HEK293T (cell line): Measurements from ENCODE around the gene ZNF710.

Source experiments
- CTCF ChIA-PET: fragments of 350-600 bp; formaldehyde crosslinking; extraction: SDS; loops from one replicate; lab custom pipeline; 2021; ENCODE audit warnings: antibody characterized with exemption, inconsistent platforms; lab: Yijun Ruan, JAX
- POLR2A ChIA-PET: fragments of 350-600 bp; formaldehyde crosslinking; extraction: SDS; loops from one replicate; lab custom pipeline; 2020; ENCODE audit warnings: antibody characterized with exemption, inconsistent platforms; lab: Yijun Ruan, JAX
- DNase-seq: peaks from one replicate; pipeline ENCODE4 v3.0.0; 2012; ENCODE audit warnings: mixed read lengths; ENCODE audit errors: extremely low spot score
- ARNT ChIP-seq: fragments of 450-650 bp; IDR thresholded peaks from 2 replicates; pipeline ENCODE4 v1.6.1; 2017; ENCODE audit warnings: mild to moderate bottlenecking
- BHLHE40 ChIP-seq: fragments of 450-650 bp; IDR thresholded peaks from 2 replicates; pipeline ENCODE4 v1.6.1; 2016; ENCODE audit warnings: mild to moderate bottlenecking, moderate library complexity, borderline replicate concordance
- CTBP1 ChIP-seq: fragments of 450-650 bp; IDR thresholded peaks from 2 replicates; pipeline ENCODE4 v1.6.1; 2016; ENCODE audit warnings: borderline replicate concordance
- ELF4 ChIP-seq: fragments of 450-650 bp; IDR thresholded peaks from 2 replicates; pipeline ENCODE4 v1.6.1; 2017; ENCODE audit warnings: antibody characterized with exemption
- FOXA1 ChIP-seq: fragments of 450-650 bp; IDR thresholded peaks from 2 replicates; pipeline ENCODE4 v1.6.1; 2016; ENCODE audit warnings: mild to moderate bottlenecking
- FOXK2 ChIP-seq: fragments of 450-650 bp; IDR thresholded peaks from 2 replicates; pipeline ENCODE4 v1.6.1; 2016; ENCODE audit warnings: mild to moderate bottlenecking
- FOXM1 ChIP-seq: fragments of 450-650 bp; IDR thresholded peaks from 2 replicates; pipeline ENCODE4 v1.6.1; 2017; ENCODE audit warnings: mild to moderate bottlenecking, borderline replicate concordance
- HDGF ChIP-seq: fragments of 450-650 bp; IDR thresholded peaks from 2 replicates; pipeline ENCODE4 v1.6.1; 2017; ENCODE audit warnings: antibody characterized with exemption, borderline replicate concordance
- L3MBTL2 ChIP-seq: fragments of 450-650 bp; conservative IDR thresholded peaks from 2 replicates; pipeline ENCODE4 v1.6.1; 2016; ENCODE audit warnings: mild to moderate bottlenecking
- LEF1 ChIP-seq: fragments of 450-650 bp; IDR thresholded peaks from 2 replicates; pipeline ENCODE4 v1.6.1; 2017; ENCODE audit warnings: mild to moderate bottlenecking, borderline replicate concordance
- NFRKB ChIP-seq: fragments of 450-650 bp; IDR thresholded peaks from 2 replicates; pipeline ENCODE4 v1.6.1; 2016; ENCODE audit warnings: mild to moderate bottlenecking, moderate library complexity
- SP1 ChIP-seq: fragments of 450-650 bp; IDR thresholded peaks from 2 replicates; pipeline ENCODE4 v1.6.1; 2017
- SUZ12 ChIP-seq: fragments of 450-650 bp; IDR thresholded peaks from 2 replicates; pipeline ENCODE4 v1.6.1; 2016; ENCODE audit warnings: mild to moderate bottlenecking
- TARDBP ChIP-seq: fragments of 450-650 bp; IDR thresholded peaks from 2 replicates; pipeline ENCODE4 v1.6.1; 2016
- ZNF384 ChIP-seq: fragments of 450-650 bp; IDR thresholded peaks from 2 replicates; pipeline ENCODE4 v1.6.1; 2016
- TF ChIP-seq, protein P1 (sequence below): fragments of 450-650 bp; IDR thresholded peaks from 2 replicates; pipeline ENCODE4 v1.6.1; 2016

Gene ZNF710

DNA sequence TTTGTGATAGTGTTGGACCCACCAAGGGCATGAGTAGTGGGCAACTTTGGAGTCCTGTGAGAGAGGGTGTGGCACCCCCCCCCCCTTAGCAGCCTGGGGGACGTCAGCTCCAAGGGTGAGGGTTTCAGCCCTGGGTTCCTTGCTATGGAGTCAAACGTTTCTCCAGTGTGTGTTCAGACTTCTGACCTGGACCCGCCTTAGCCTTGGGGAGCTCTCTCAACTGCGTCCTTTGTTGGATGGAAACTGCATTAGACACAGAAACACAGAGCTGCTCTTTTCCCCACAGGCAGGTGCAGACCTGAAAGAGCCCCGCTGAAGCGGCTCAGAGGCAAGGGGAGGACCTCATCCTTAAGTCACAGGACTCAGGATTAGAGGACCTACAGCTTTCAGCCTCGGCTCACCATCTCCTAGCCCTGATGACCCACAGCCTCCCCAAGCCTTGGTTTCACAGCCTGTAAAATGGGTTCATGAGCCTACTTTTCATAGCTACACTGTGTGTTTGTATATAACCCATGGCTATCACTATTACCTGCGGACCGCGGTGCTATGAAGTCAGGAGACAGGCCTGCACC is 19.9 kb downstream of the ZNF710 start:
- no peak for DNase-seq
- CTCF ChIA-PET, result interaction anchor here (0.6 kb wide), 2 partner anchors 9 to 122 kb away, joined by 3 to 4 read pairs; no protein-coding TSS in a partner anchor
- POLR2A ChIA-PET, result no interaction called here
- no peak for TF ChIP-seq FOXK2
- no peak for TF ChIP-seq ZNF384
- no peak for TF ChIP-seq L3MBTL2
- no peak for TF ChIP-seq TARDBP
- no peak for TF ChIP-seq NFRKB
- TF ChIP-seq, protein P1, sequence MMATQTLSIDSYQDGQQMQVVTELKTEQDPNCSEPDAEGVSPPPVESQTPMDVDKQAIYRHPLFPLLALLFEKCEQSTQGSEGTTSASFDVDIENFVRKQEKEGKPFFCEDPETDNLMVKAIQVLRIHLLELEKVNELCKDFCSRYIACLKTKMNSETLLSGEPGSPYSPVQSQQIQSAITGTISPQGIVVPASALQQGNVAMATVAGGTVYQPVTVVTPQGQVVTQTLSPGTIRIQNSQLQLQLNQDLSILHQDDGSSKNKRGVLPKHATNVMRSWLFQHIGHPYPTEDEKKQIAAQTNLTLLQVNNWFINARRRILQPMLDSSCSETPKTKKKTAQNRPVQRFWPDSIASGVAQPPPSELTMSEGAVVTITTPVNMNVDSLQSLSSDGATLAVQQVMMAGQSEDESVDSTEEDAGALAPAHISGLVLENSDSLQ, result no peak
- TF ChIP-seq FOXM1, result no peak
- no peak for TF ChIP-seq SUZ12
- TF ChIP-seq ARNT, result no peak
- TF ChIP-seq SP1, result no peak
- TF ChIP-seq BHLHE40, result no peak
- no peak for TF ChIP-seq CTBP1
- TF ChIP-seq LEF1, result no peak
- no peak for TF ChIP-seq FOXA1

- DNase-seq, result no peak
- TF ChIP-seq FOXM1, result no peak
- no peak for TF ChIP-seq FOXA1
- no peak for TF ChIP-seq ZNF384
- TF ChIP-seq, protein P1, result no peak
- TF ChIP-seq ARNT, result no peak
- no peak for TF ChIP-seq NFRKB
- TF ChIP-seq HDGF, result no peak
- TF ChIP-seq SP1, result no peak
- no peak for TF ChIP-seq FOXK2
- ChIA-PET POLR2A (interaction anchor here (1.1 kb wide), 2 partner anchors 12 to 129 kb away, joined by 3 read pairs; partner anchors contain the start of gene AP3S2), CTCF (no interaction called here)
Measured at GRCh38 chr15:90022345-90022744, 21.2 kb downstream of the ZNF710 start.

DNA sequence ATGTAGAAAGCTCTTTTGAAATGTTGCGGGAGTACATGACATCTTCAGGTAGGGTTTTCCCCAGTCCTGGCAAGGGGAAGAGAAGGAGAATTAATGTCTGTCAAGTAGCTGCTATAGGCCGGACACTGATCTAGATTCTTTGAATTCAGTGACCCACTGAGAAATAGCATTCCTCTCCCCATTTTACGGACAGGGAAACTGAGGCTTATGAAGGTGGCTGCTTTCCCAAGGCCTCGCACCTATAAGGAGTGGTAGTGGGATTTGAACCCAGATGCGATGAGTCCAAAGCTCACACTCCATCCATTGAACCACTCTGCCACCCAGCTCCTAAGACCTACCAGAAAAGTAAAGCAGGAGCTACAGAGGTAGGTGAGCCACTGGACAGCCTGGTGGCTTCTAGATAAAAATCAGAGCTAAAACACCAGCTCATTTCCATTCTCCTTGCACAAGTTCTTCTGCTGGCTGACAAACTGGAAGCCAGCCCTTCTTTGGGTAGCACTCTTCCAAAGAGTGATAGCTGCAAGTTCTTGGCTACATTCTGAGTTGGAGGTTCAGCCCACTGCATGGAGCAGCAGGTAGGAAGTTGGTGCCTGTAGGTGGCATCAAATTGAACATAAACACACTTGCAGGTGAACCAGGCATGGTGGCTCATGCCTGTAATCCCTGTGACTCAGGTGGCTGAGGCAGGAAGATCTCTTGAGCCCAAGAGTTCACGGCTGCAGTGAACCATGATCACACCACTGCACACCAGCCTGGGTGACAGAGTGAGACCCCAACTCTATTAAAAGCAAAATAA is 22.0 kb downstream of the ZNF710 start:
- CTCF ChIA-PET, result interaction anchor here (0.6 kb wide), 1 partner anchor 47 kb away, joined by 4 read pairs; no protein-coding TSS in a partner anchor
- TF ChIP-seq TARDBP, result no peak
- no peak for TF ChIP-seq BHLHE40
- TF ChIP-seq NFRKB, result no peak
- TF ChIP-seq FOXM1, result no peak
- no peak for TF ChIP-seq ELF4
- no peak for TF ChIP-seq FOXK2
- no peak for TF ChIP-seq FOXA1
- no peak for TF ChIP-seq L3MBTL2
- no peak for TF ChIP-seq ZNF384
- no peak for TF ChIP-seq CTBP1
- TF ChIP-seq LEF1, result no peak
- TF ChIP-seq HDGF, result no peak
- DNase-seq, result no peak
- POLR2A ChIA-PET, result interaction anchor here (1.1 kb wide), 3 partner anchors 12 to 129 kb away, joined by 3 to 4 read pairs (median 3); partner anchors contain the start of genes AP3S2 and ZNF710

DNA sequence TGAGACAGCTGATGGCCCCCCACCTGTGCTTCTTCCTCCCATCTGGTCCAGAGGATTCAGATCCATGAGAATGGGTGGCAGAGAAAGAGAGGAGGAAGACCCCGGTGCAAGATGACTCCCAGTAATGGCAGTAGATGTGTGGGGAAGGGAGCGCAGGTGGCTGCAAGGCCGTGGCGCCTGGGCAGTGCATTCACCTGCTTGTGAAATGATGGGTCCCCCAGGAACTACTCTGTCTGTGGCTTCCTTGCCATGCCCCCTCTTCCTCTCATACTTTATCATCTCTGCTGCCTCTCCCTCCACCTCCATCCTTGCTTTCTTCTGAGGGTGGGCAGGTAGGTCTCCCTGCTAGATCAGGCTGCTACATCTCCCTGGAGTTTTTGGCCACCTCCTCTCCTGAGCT is 23.3 kb downstream of the ZNF710 start:
- TF ChIP-seq ZNF384 (no peak), SUZ12 (no peak), BHLHE40 (no peak), NFRKB (no peak)
- ChIA-PET CTCF (interaction anchor here (0.5 kb wide), 1 partner anchor 47 kb away, joined by 4 read pairs; no protein-coding TSS in a partner anchor), POLR2A (no interaction called here)
- DNase-seq, result no peak

GRCh38 chr15:90025489-90026033 is 24.4 kb downstream of the ZNF710 start:
- TF ChIP-seq CTBP1 (no peak), SP1 (no peak), L3MBTL2 (no peak), HDGF (no peak), FOXA1 (no peak), BHLHE40 (no peak), NFRKB (no peak), TARDBP (no peak), ARNT (no peak), ELF4 (no peak), FOXM1 (no peak)
- TF ChIP-seq, protein P1, result no peak
- ChIA-PET CTCF (no interaction called here), POLR2A (interaction anchor here (1.4 kb wide), 1 partner anchor 112 kb away, joined by 3 read pairs; no protein-coding TSS in a partner anchor)
- no peak for DNase-seq

GRCh38 chr15:90028376-90028944 is 27.3 kb downstream of the ZNF710 start:
- ChIA-PET POLR2A (no interaction called here), CTCF (interaction anchor here (0.6 kb wide), 1 partner anchor 279 kb away, joined by 6 read pairs; no protein-coding TSS in a partner anchor)
- DNase-seq, result no peak
- TF ChIP-seq CTBP1 (no peak), FOXA1 (no peak), ZNF384 (no peak), SUZ12 (no peak), FOXK2 (no peak), LEF1 (no peak), L3MBTL2 (no peak), ARNT (no peak), ELF4 (no peak), FOXM1 (no peak), BHLHE40 (no peak), SP1 (no peak)
- TF ChIP-seq, protein P1, result no peak
